ENCODE measurements around the gene MAP1S.

DNA sequence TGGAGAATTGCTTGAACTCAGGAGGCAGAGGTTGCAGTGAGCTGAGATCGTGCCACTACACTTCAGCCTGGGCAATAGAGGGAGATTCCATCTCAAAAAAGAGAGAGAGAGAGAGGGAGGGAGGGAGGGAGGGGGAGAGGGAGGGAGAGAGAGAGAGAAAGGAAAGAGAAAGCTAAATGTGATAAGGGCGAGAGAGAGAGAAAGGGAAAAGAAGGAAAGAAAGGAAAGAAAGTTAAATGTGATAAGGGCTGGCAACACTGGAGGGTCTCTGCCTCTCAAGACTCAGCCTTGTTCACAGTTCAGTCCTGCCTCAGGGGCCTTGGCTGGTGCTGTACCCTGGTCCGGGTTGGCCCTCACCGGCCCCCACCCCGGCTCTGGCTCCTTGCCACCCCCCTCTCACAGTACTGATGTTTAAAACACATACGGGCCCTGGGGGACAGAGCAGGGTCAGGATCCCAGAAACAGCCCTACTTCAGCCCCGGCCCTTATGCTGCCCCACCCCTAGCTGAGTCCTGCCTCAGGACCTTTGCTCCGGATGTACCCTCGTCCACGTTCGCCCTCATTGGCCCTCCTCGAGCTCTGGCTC lies 3.5 kb downstream of the MAP1S start:
- TF ChIP-seq POLR2A (IDR thresholded peaks at IDR 0.05) (no peak), EP300 (IDR thresholded peaks at IDR 0.05) (no peak), POLR2AphosphoS5 (IDR thresholded peaks at IDR 0.05) (no peak)
- TF ChIP-seq, protein P1, sequence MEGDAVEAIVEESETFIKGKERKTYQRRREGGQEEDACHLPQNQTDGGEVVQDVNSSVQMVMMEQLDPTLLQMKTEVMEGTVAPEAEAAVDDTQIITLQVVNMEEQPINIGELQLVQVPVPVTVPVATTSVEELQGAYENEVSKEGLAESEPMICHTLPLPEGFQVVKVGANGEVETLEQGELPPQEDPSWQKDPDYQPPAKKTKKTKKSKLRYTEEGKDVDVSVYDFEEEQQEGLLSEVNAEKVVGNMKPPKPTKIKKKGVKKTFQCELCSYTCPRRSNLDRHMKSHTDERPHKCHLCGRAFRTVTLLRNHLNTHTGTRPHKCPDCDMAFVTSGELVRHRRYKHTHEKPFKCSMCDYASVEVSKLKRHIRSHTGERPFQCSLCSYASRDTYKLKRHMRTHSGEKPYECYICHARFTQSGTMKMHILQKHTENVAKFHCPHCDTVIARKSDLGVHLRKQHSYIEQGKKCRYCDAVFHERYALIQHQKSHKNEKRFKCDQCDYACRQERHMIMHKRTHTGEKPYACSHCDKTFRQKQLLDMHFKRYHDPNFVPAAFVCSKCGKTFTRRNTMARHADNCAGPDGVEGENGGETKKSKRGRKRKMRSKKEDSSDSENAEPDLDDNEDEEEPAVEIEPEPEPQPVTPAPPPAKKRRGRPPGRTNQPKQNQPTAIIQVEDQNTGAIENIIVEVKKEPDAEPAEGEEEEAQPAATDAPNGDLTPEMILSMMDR (IDR thresholded peaks at IDR 0.05) = no peak
